Caco-2 (cell line): ENCODE data around the gene CYP51A1. TPM values are rescaled to one million over a fixed set of nuclear protein-coding genes. Genes with fewer than 3 reads are reported as not detected.

Experiments used
- BruUV-seq: library from RNA; stranded (reverse); fragments of 400-500 nt; replicated peaks from 2 replicates; lab custom pipeline; 2021; lab: Mats Ljungman, UMichigan
- CTCF ChIA-PET: fragments of 300-600 bp; sonication (Branson Sonifier 250); formaldehyde crosslinking; loops from one replicate; lab custom pipeline; 2022; ENCODE audit warnings: antibody characterized with exemption; lab: Charles Lee
- POLR2A ChIA-PET: fragments of 300-600 bp; sonication (Branson Sonifier 250); formaldehyde crosslinking; loops from one replicate; lab custom pipeline; 2022; ENCODE audit warnings: antibody characterized with exemption; lab: Charles Lee
- DNase-seq, 2 experiments: peaks; one replicate each; pipeline versions ENCODE4 v3.0.0 to v3.0.0-alpha.2; 2020 to 2022
- H3K27me3 ChIP-seq: replicated peaks from 2 replicates; pipeline ENCODE4 v1.6.0; 2011; ENCODE audit warnings: low read length; ENCODE audit not compliant: control insufficient read depth, insufficient read depth
- H3K36me3 ChIP-seq: 2 replicates; pipeline ENCODE4 v1.5.1; 2011; ENCODE audit warnings: low read length; ENCODE audit not compliant: control insufficient read depth, insufficient read depth
- H3K4me1 ChIP-seq: fragments of 250-450 bp; sonication (Bioruptor Pico); 2 replicates; pipeline ENCODE4 v1.5.1; 2020; ENCODE audit warnings: mild to moderate bottlenecking
- H3K4me3 ChIP-seq: 2 replicates; pipeline ENCODE4 v1.5.1; 2011; ENCODE audit warnings: low read depth, mild to moderate bottlenecking, control low read depth, low read length
- H3K9me3 ChIP-seq: fragments of 250-450 bp; sonication (Bioruptor Pico); 2 replicates; pipeline ENCODE4 v1.5.1; 2020; ENCODE audit warnings: mild to moderate bottlenecking, moderate library complexity
- H3K27ac Mint-ChIP-seq: one replicate; pipeline ENCODE4 v1.8.0; 2022; ENCODE audit warnings: mixed read lengths; ENCODE audit not compliant: unreplicated experiment
- H3K27me3 Mint-ChIP-seq: one replicate; pipeline ENCODE4 v1.8.0; 2022; ENCODE audit warnings: mixed read lengths; ENCODE audit not compliant: insufficient read depth, unreplicated experiment
- H3K36me3 Mint-ChIP-seq: one replicate; pipeline ENCODE4 v1.8.0; 2022; ENCODE audit warnings: mild to moderate bottlenecking, mixed read lengths; ENCODE audit not compliant: insufficient read depth, unreplicated experiment
- H3K4me1 Mint-ChIP-seq: one replicate; pipeline ENCODE4 v1.8.0; 2022; ENCODE audit warnings: low read depth, mixed read lengths; ENCODE audit not compliant: unreplicated experiment
- H3K4me3 Mint-ChIP-seq: one replicate; pipeline ENCODE4 v1.8.0; 2022; ENCODE audit warnings: mild to moderate bottlenecking, moderate library complexity, mixed read lengths; ENCODE audit not compliant: unreplicated experiment
- H3K9me3 Mint-ChIP-seq: one replicate; pipeline ENCODE4 v1.8.0; 2022; ENCODE audit warnings: mixed read lengths; ENCODE audit not compliant: unreplicated experiment
- intact Hi-C: fragments of 100-400 bp; cut with micrococcal nuclease; formaldehyde crosslinking; loops from one replicate; pipeline ENCODE4 v1.10.0; 2022; ENCODE audit not compliant: unreplicated experiment
- total RNA-seq: library from RNA; stranded (reverse); gene quantifications from 2 replicates; pipeline ENCODE4 v1.2.3, GENCODE V29; 2022
- TF ChIP-seq, protein P1 (sequence below), 2 experiments: fragments of 200-600 bp in 1 of 2; IDR thresholded peaks; 1 replicate in 1 of 2; 2 replicates in 1 of 2; pipeline versions ENCODE4 v1.5.1 to v1.8.0; 2011 to 2022; ENCODE audit warnings: antibody characterized with exemption in 1 of 2, control low read depth in 1 of 2, inconsistent platforms in 1 of 2, low read depth in 1 of 2, low read length in 1 of 2, mild to moderate bottlenecking in 1 of 2, moderate library complexity in 1 of 2; ENCODE audit not compliant: insufficient read depth in 1 of 2, severe bottlenecking in 1 of 2, unreplicated experiment in 1 of 2

CYP51A1 gene
- total RNA-seq, 1 experiment from 2014 or later: 153 TPM

- no peak for DNase-seq
- no TSS peak for BruUV-seq
- H3K4me1 ChIP-seq: no peaks in the 10 kb centered on the region
- no peak overlapping the region for H3K4me3 ChIP-seq
- POLR2A ChIA-PET: no interaction called here
- Mint-ChIP-seq H3K4me1 (peaks cover 10% of the 10 kb centered on the region), H3K27me3 (no peaks in the 10 kb centered on the region), H3K27ac (no peak overlapping the region), H3K9me3 (no peaks in the 10 kb centered on the region), H3K4me3 (no peak overlapping the region), H3K36me3 (peaks cover 86% of the 10 kb centered on the region)
- H3K27me3 ChIP-seq: no peaks in the 10 kb centered on the region
- no peaks in the 10 kb centered on the region for H3K36me3 ChIP-seq
- no peaks in the 10 kb centered on the region for H3K9me3 ChIP-seq
- CTCF ChIA-PET: no interaction called here
- intact Hi-C loops: no loop called here
- TF ChIP-seq, protein P1, sequence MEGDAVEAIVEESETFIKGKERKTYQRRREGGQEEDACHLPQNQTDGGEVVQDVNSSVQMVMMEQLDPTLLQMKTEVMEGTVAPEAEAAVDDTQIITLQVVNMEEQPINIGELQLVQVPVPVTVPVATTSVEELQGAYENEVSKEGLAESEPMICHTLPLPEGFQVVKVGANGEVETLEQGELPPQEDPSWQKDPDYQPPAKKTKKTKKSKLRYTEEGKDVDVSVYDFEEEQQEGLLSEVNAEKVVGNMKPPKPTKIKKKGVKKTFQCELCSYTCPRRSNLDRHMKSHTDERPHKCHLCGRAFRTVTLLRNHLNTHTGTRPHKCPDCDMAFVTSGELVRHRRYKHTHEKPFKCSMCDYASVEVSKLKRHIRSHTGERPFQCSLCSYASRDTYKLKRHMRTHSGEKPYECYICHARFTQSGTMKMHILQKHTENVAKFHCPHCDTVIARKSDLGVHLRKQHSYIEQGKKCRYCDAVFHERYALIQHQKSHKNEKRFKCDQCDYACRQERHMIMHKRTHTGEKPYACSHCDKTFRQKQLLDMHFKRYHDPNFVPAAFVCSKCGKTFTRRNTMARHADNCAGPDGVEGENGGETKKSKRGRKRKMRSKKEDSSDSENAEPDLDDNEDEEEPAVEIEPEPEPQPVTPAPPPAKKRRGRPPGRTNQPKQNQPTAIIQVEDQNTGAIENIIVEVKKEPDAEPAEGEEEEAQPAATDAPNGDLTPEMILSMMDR (IDR thresholded peaks at IDR 0.05; ENCODE audit: insufficient read depth in 1 of 2, low read depth in 1 of 2, low read length in 1 of 2, severe bottlenecking in 1 of 2, unreplicated experiment in 1 of 2): no peak
Measured at GRCh38 chr7:92116949-92117348, 17.3 kb downstream of the CYP51A1 start.

DNA sequence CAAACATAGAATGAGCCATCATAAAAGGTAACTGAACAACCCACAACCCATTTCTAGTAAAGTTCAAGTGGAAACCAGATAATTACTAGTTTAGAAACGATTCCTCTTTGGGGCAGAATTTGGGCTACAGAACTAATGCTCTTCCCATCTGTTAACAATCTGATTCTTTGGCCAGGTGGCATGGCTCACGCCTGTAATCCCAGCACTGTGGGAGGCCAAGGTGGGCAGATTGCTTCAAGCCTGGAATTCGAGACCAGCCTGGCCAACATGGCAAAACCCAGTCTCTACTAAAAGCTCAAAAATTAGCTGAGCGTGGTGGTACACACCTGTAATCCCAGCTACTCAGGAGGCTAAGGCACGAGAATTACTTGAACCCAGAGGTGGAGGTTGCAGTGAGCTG lies 18.5 kb downstream of the CYP51A1 start:
- Mint-ChIP-seq H3K9me3 (no peaks in the 10 kb centered on the region), H3K4me1 (peaks cover 10% of the 10 kb centered on the region), H3K36me3 (peaks cover 86% of the 10 kb centered on the region), H3K27me3 (no peaks in the 10 kb centered on the region), H3K27ac (no peak overlapping the region), H3K4me3 (no peak overlapping the region)
- ChIA-PET CTCF (no interaction called here), POLR2A (no interaction called here)
- no peak overlapping the region for H3K4me3 ChIP-seq
- BruUV-seq: no TSS peak
- TF ChIP-seq, protein P1 (IDR thresholded peaks at IDR 0.05; ENCODE audit: insufficient read depth in 1 of 2, low read depth in 1 of 2, low read length in 1 of 2, severe bottlenecking in 1 of 2, unreplicated experiment in 1 of 2): no peak
- H3K36me3 ChIP-seq: no peaks in the 10 kb centered on the region
- H3K4me1 ChIP-seq: no peaks in the 10 kb centered on the region
- no peaks in the 10 kb centered on the region for H3K9me3 ChIP-seq
- intact Hi-C loops: no loop called here
- H3K27me3 ChIP-seq: no peaks in the 10 kb centered on the region
- DNase-seq: no peak

DNA sequence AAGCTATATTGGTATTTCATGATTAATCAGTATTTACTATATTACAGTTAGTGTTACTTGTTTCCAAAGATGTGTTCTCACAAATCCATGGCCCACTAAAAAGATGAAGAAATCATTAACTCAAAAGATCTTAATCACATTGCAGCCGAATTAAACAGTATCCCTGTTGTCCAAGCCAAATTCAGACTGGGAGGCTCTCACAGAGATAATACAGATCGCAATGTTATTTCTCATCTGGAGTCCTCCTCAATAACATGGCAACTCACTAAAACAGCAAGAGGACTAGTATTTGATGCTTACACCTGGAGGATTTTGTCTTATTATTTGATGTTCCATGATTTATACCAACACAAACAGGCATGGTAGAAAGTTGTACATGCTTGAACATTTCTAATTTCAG lies 23.4 kb downstream of the CYP51A1 start:
- Histone ChIP-seq H3K4me3 (no peak overlapping the region), H3K4me1 (no peaks in the 10 kb centered on the region), H3K36me3 (no peaks in the 10 kb centered on the region; the same call in 1 of the 2 replicates), H3K9me3 (no peaks in the 10 kb centered on the region), H3K27me3 (no peaks in the 10 kb centered on the region)
- CTCF ChIA-PET: no interaction called here
- no peak overlapping the region for H3K4me3 Mint-ChIP-seq
- TF ChIP-seq, protein P1 (IDR thresholded peaks at IDR 0.05; ENCODE audit: insufficient read depth in 1 of 2, low read depth in 1 of 2, low read length in 1 of 2, severe bottlenecking in 1 of 2, unreplicated experiment in 1 of 2): no peak
- POLR2A ChIA-PET: no interaction called here
- intact Hi-C loops: no loop called here
- H3K4me1 Mint-ChIP-seq: no peaks in the 10 kb centered on the region
- BruUV-seq: no TSS peak
- H3K9me3 Mint-ChIP-seq: no peaks in the 10 kb centered on the region
- H3K27ac Mint-ChIP-seq: no peak overlapping the region
- peaks cover 96% of the 10 kb centered on the region for H3K36me3 Mint-ChIP-seq
- no peaks in the 10 kb centered on the region for H3K27me3 Mint-ChIP-seq
- no peak for DNase-seq
